Keratinocyte (primary cell): ENCODE results near the gene USP10. TPM values are rescaled to one million over a fixed set of nuclear protein-coding genes. Genes with fewer than 3 reads are reported as not detected.

ENCODE experiments used
- DNase-seq: peaks from one replicate; pipeline ENCODE4 v3.0.0-alpha.2; 2011; ENCODE audit warnings: low read depth, missing footprints, low spot score
- FAIRE-seq: peaks from 2 replicates; lab custom pipeline; 2011; peaks lifted over from hg19 to GRCh38; lab: Jason Lieb, UNC
- H2AFZ ChIP-seq: 2 replicates; pipeline ENCODE4 v1.6.0; 2012; ENCODE audit warnings: low read length, control low read depth, inconsistent platforms; ENCODE audit not compliant: control insufficient read depth
- H3K27ac ChIP-seq: 2 replicates; pipeline ENCODE4 v1.5.1; 2011; ENCODE audit warnings: low read length; ENCODE audit not compliant: control insufficient read depth, insufficient read depth
- H3K27me3 ChIP-seq: 3 replicates; pipeline ENCODE4 v1.6.0; 2011; ENCODE audit warnings: low read length; ENCODE audit not compliant: control insufficient read depth, insufficient read depth; ENCODE audit errors: extremely low read depth
- H3K36me3 ChIP-seq, 2 experiments: 2 replicates in 1 of 2; 3 replicates in 1 of 2; pipeline ENCODE4 v1.5.1; 2011; ENCODE audit warnings: low read length in 2 of 2, mild to moderate bottlenecking in 1 of 2; ENCODE audit not compliant: control insufficient read depth in 2 of 2, insufficient read depth in 2 of 2; ENCODE audit errors: extremely low read depth in 1 of 2
- H3K4me1 ChIP-seq: 3 replicates; pipeline ENCODE4 v1.5.1; 2011; ENCODE audit warnings: low read length; ENCODE audit not compliant: control insufficient read depth, insufficient read depth; ENCODE audit errors: extremely low read depth
- H3K4me2 ChIP-seq: 3 replicates; pipeline ENCODE4 v1.6.0; 2011; ENCODE audit warnings: low read depth, low read length; ENCODE audit not compliant: control insufficient read depth, insufficient read depth; ENCODE audit errors: extremely low read depth
- H3K4me3 ChIP-seq, 3 experiments: fragments of 200-600 bp in 1 of 3; sonication (generic) in 1 of 3; 2 replicates in 2 of 3; 3 replicates in 1 of 3; pipeline ENCODE4 v1.5.1; 2011 to 2016; ENCODE audit warnings: low read length in 3 of 3, mild to moderate bottlenecking in 3 of 3, control low read depth in 2 of 3, inconsistent platforms in 1 of 3, low read depth in 1 of 3, mixed read lengths in 1 of 3, mixed run types in 1 of 3, moderate library complexity in 1 of 3; ENCODE audit not compliant: control insufficient read depth in 2 of 3, insufficient read depth in 2 of 3; ENCODE audit errors: extremely low read depth in 1 of 3
- H3K79me2 ChIP-seq: 2 replicates; pipeline ENCODE4 v1.6.0; 2012; ENCODE audit warnings: low read length; ENCODE audit not compliant: control insufficient read depth, insufficient read depth
- H3K9ac ChIP-seq: 3 replicates; pipeline ENCODE4 v1.6.0; 2011; ENCODE audit warnings: low read length; ENCODE audit not compliant: control insufficient read depth, insufficient read depth; ENCODE audit errors: extremely low read depth
- H3K9me1 ChIP-seq: 3 replicates; pipeline ENCODE4 v1.6.0; 2011; ENCODE audit warnings: low read length; ENCODE audit not compliant: control insufficient read depth, insufficient read depth; ENCODE audit errors: extremely low read depth
- H3K9me3 ChIP-seq: 2 replicates; pipeline ENCODE4 v1.5.1; 2012; ENCODE audit warnings: low read depth, low read length; ENCODE audit not compliant: control insufficient read depth
- H4K20me1 ChIP-seq: 3 replicates; pipeline ENCODE4 v1.6.0; 2011; ENCODE audit warnings: low read length; ENCODE audit not compliant: control insufficient read depth, insufficient read depth; ENCODE audit errors: extremely low read depth
- CTCF ChIP-seq, 3 experiments: IDR thresholded peaks in 1 of 3; conservative IDR thresholded peaks in 1 of 3; optimal IDR thresholded peaks in 1 of 3; 2 replicates in 2 of 3; 3 replicates in 1 of 3; pipeline versions ENCODE3 to v1.5.1; 2011; ENCODE audit warnings: low read length in 3 of 3, mild to moderate bottlenecking in 3 of 3, moderate library complexity in 2 of 3, control low read depth in 1 of 3, inconsistent platforms in 1 of 3; ENCODE audit not compliant: insufficient read depth in 2 of 3; ENCODE audit errors: extremely low read depth in 1 of 3
- EZH2 ChIP-seq: IDR thresholded peaks from one replicate; pipeline ENCODE4 v1.6.1; 2012; ENCODE audit warnings: inconsistent platforms, mild to moderate bottlenecking, low read length, moderate library complexity
- dilution Hi-C: fragments of 300-500 bp; cut with MboI; formaldehyde crosslinking; loops from one replicate; pipeline ENCODE4 v1.7.0; 2020; ENCODE audit warnings: low sequenced_read_pairs; ENCODE audit not compliant: extremely low pct_ligation_motif_present
- polyA plus RNA-seq, 5 experiments: library from polyadenylated mRNA; depleted of rRNA in 3 of 5; stranded (reverse) in 3 of 5; stranded (forward) in 1 of 5; unstranded in 1 of 5; fragments of >200 nt; gene quantifications; 1 replicate in 1 of 5; 2 replicates in 3 of 5; 3 replicates in 1 of 5; pipeline versions ENCODE4 v1.2.1 to v1.2.3, GENCODE V29; 2011 to 2012; ENCODE audit warnings: missing spikeins in 2 of 5, low read depth in 1 of 5, low replicate concordance in 1 of 5

Gene USP10
- polyA plus RNA-seq, 1 donor (not counting 4 experiments of a cell fraction or from before 2014, with no cell fraction given), result 92.0 TPM

GRCh38 chr16:84822990-84823389 is 123.2 kb downstream of the USP10 start:
- Histone ChIP-seq H3K4me3 (no peak overlapping the region), H3K27ac (no peak overlapping the region), H3K79me2 (no peaks in the 10 kb centered on the region), H4K20me1 (peaks cover 6% of the 10 kb centered on the region), H3K27me3 (peaks cover 22% of the 10 kb centered on the region), H2AFZ (no peak overlapping the region), H3K36me3 (no peaks in the 10 kb centered on the region), H3K9ac (no peak overlapping the region), H3K9me3 (no peaks in the 10 kb centered on the region), H3K9me1 (no peaks in the 10 kb centered on the region), H3K4me1 (peaks cover 15% of the 10 kb centered on the region), H3K4me2 (no peak overlapping the region)
- FAIRE-seq (no peak), DNase-seq (no peak)
- dilution Hi-C loops, result no loop called here
- no peak for TF ChIP-seq CTCF (optimal IDR thresholded peaks at IDR 0.05 in 1 of 3, IDR thresholded peaks at IDR 0.05 in 1 of 3, conservative IDR thresholded peaks at IDR 0.05 in 1 of 3; ENCODE audit: extremely low read depth in 1 of 3, insufficient read depth in 2 of 3, low read length in 3 of 3)
- TF ChIP-seq EZH2, result no peak

GRCh38 chr16:84823484-84823883 is 123.7 kb downstream of the USP10 start:
- peaks cover 22% of the 10 kb centered on the region for H3K27me3 ChIP-seq
- no peaks in the 10 kb centered on the region for H3K79me2 ChIP-seq
- dilution Hi-C loops, result no loop called here
- peaks cover 6% of the 10 kb centered on the region for H4K20me1 ChIP-seq
- no peak overlapping the region for H3K4me2 ChIP-seq
- no peaks in the 10 kb centered on the region for H3K9me3 ChIP-seq
- FAIRE-seq (no peak), DNase-seq (no peak)
- H3K36me3 ChIP-seq, result no peaks in the 10 kb centered on the region
- no peak overlapping the region for H3K27ac ChIP-seq
- no peak overlapping the region for H3K9ac ChIP-seq
- H3K4me3 ChIP-seq, result no peak overlapping the region
- TF ChIP-seq CTCF (optimal IDR thresholded peaks at IDR 0.05 in 1 of 3, IDR thresholded peaks at IDR 0.05 in 1 of 3, conservative IDR thresholded peaks at IDR 0.05 in 1 of 3; ENCODE audit: extremely low read depth in 1 of 3, insufficient read depth in 2 of 3, low read length in 3 of 3), result no peak
- TF ChIP-seq EZH2, result no peak
- no peak overlapping the region for H2AFZ ChIP-seq
- no peaks in the 10 kb centered on the region for H3K9me1 ChIP-seq
- peaks cover 15% of the 10 kb centered on the region for H3K4me1 ChIP-seq
